SU-DHL-6 (cell line): ENCODE measurements around the gene NCKAP5.

Experiments used
- CTCF ChIP-seq: fragments of 200-600 bp; sonication (generic); IDR thresholded peaks from one replicate; pipeline ENCODE4 v1.5.1; 2017; ENCODE audit warnings: antibody characterized with exemption, mild to moderate bottlenecking, low read length, moderate library complexity; ENCODE audit not compliant: insufficient read depth, poor library complexity, severe bottlenecking
- EZH2phosphoT487 ChIP-seq: fragments of 200-600 bp; sonication (generic), shearing (Covaris generic); conservative IDR thresholded peaks from 2 replicates; pipeline ENCODE4 v1.6.1; 2018; ENCODE audit warnings: mild to moderate bottlenecking, antibody characterized with exemption, low read length, moderate library complexity, mixed read lengths

- TF ChIP-seq CTCF = no peak
- TF ChIP-seq EZH2phosphoT487 = no peak
Measured at GRCh38 chr2:133270550-133270949, 297.7 kb downstream of the NCKAP5 start.
